H1 (cell line): ENCODE measurements around the gene GALNTL6. TPM values are rescaled to one million over a fixed set of nuclear protein-coding genes. Genes with fewer than 3 reads are reported as not detected.

Experiments used
- CTCF ChIA-PET: fragments of 300-600 bp; sonication (Branson Sonifier 250); formaldehyde crosslinking; loops from one replicate; lab custom pipeline; 2021; ENCODE audit not compliant: partially characterized antibody; lab: Charles Lee
- POLR2A ChIA-PET: fragments of 300-600 bp; sonication (Branson Sonifier 250); formaldehyde crosslinking; loops from one replicate; lab custom pipeline; 2021; ENCODE audit warnings: inconsistent platforms; ENCODE audit not compliant: partially characterized antibody; lab: Charles Lee
- DNase-seq, 2 experiments: peaks; one replicate each; pipeline versions ENCODE4 v3.0.0 to v3.0.0-alpha.2; 2010 to 2022; ENCODE audit warnings: low spot score in 2 of 2, low read depth in 1 of 2, mixed read lengths in 1 of 2
- FAIRE-seq: peaks from 2 replicates; lab custom pipeline; 2011; peaks lifted over from hg19 to GRCh38; lab: Jason Lieb, UNC
- H2AFZ ChIP-seq: 2 replicates; pipeline ENCODE4 v1.8.1; 2012; ENCODE audit warnings: low read length, inconsistent platforms
- H2AK5ac ChIP-seq: 2 replicates; pipeline ENCODE4 v1.6.1; 2013; ENCODE audit warnings: low read depth, low read length
- H2BK120ac ChIP-seq: replicated peaks from 2 replicates; pipeline ENCODE3; 2013; ENCODE audit warnings: low read depth, low read length, inconsistent platforms
- H2BK12ac ChIP-seq: 2 replicates; pipeline ENCODE4 v1.6.1; 2013; ENCODE audit warnings: low read depth, low read length
- H2BK15ac ChIP-seq: 2 replicates; pipeline ENCODE4 v1.6.1; 2013; ENCODE audit warnings: low read length
- H2BK20ac ChIP-seq: 2 replicates; pipeline ENCODE4 v1.6.1; 2013; ENCODE audit warnings: low read length
- H2BK5ac ChIP-seq: 2 replicates; pipeline ENCODE4 v1.6.1; 2013; ENCODE audit warnings: low read depth, low read length
- H3K14ac ChIP-seq: 2 replicates; pipeline ENCODE4 v1.6.1; 2013; ENCODE audit warnings: inconsistent platforms; ENCODE audit not compliant: insufficient read length
- H3K18ac ChIP-seq: 2 replicates; pipeline ENCODE4 v1.6.1; 2013; ENCODE audit warnings: low read length; ENCODE audit errors: extremely low read depth
- H3K23ac ChIP-seq: 2 replicates; pipeline ENCODE4 v1.6.1; 2013; ENCODE audit warnings: inconsistent platforms; ENCODE audit not compliant: insufficient read length
- H3K23me2 ChIP-seq: 2 replicates; pipeline ENCODE4 v1.6.1; 2013; ENCODE audit warnings: low read depth, low read length
- H3K27ac ChIP-seq: 2 replicates; pipeline ENCODE4 v1.6.1; 2011; ENCODE audit warnings: low read depth, low read length, inconsistent platforms
- H3K27me3 ChIP-seq, 4 experiments: replicated peaks in 1 of 4; 1 replicate in 1 of 4; 2 replicates in 3 of 4; pipeline versions ENCODE4 v1.6.1 to v1.8.1; 2011 to 2013; ENCODE audit warnings: low read length in 3 of 4, mild to moderate bottlenecking in 3 of 4, inconsistent platforms in 2 of 4, mixed read lengths in 2 of 4, moderate library complexity in 1 of 4; ENCODE audit not compliant: control insufficient read depth in 3 of 4, insufficient read depth in 3 of 4; ENCODE audit errors: extremely low read depth in 1 of 4
- H3K36me3 ChIP-seq, 4 experiments: 2 replicates each; pipeline versions ENCODE4 v1.6.1 to v1.8.1; 2011 to 2013; ENCODE audit warnings: mild to moderate bottlenecking in 4 of 4, low read length in 3 of 4, moderate library complexity in 2 of 4, control low read depth in 1 of 4, inconsistent platforms in 1 of 4; ENCODE audit not compliant: insufficient read depth in 4 of 4, control insufficient read depth in 2 of 4
- H3K4ac ChIP-seq: replicated peaks from 2 replicates; pipeline ENCODE3; 2013; ENCODE audit warnings: low read length, low read depth, mixed read lengths, inconsistent platforms; ENCODE audit not compliant: insufficient read length
- H3K4me1 ChIP-seq, 4 experiments: replicated peaks in 1 of 4; 1 replicate in 1 of 4; 2 replicates in 3 of 4; pipeline versions ENCODE4 v1.6.1 to v1.8.1; 2011 to 2013; ENCODE audit warnings: low read length in 3 of 4, inconsistent platforms in 2 of 4, mixed read lengths in 1 of 4; ENCODE audit not compliant: insufficient read depth in 4 of 4, control insufficient read depth in 3 of 4
- H3K4me2 ChIP-seq, 2 experiments: 2 replicates each; pipeline versions ENCODE4 v1.6.1 to v1.8.1; 2011 to 2013; ENCODE audit warnings: low read depth in 2 of 2, low read length in 2 of 2, control low read depth in 1 of 2, inconsistent platforms in 1 of 2, mild to moderate bottlenecking in 1 of 2; ENCODE audit not compliant: insufficient read depth in 1 of 2
- H3K4me3 ChIP-seq, 4 experiments: fragments of 200-600, 300-600 bp in 1 of 4; sonication (generic), shearing (Covaris generic), sonication (Bioruptor Twin) in 1 of 4; 2 replicates each; pipeline versions ENCODE4 v1.5.1 to v1.8.1; 2011 to 2016; ENCODE audit warnings: low read length in 4 of 4, low read depth in 3 of 4, control low read depth in 2 of 4, inconsistent platforms in 2 of 4, mild to moderate bottlenecking in 2 of 4, mixed read lengths in 1 of 4, moderate library complexity in 1 of 4; ENCODE audit not compliant: insufficient read depth in 2 of 4; ENCODE audit errors: extremely low read depth in 1 of 4
- H3K56ac ChIP-seq: replicated peaks from 2 replicates; pipeline ENCODE3; 2013; ENCODE audit warnings: low read depth, mild to moderate bottlenecking, mixed read lengths, low read length, inconsistent platforms; ENCODE audit not compliant: insufficient read length
- H3K79me1 ChIP-seq: 2 replicates; pipeline ENCODE4 v1.6.1; 2013; ENCODE audit warnings: low read depth, low read length, control low read depth
- H3K79me2 ChIP-seq, 2 experiments: 2 replicates each; pipeline versions ENCODE4 v1.6.1 to v1.8.1; 2012 to 2013; ENCODE audit warnings: low read length in 2 of 2, mild to moderate bottlenecking in 2 of 2, inconsistent platforms in 1 of 2; ENCODE audit not compliant: insufficient read depth in 2 of 2, control insufficient read depth in 1 of 2
- H3K9ac ChIP-seq, 4 experiments: replicated peaks in 1 of 4; 1 replicate in 1 of 4; 2 replicates in 3 of 4; pipeline versions ENCODE4 v1.6.1 to v1.8.1; 2011 to 2013; ENCODE audit warnings: low read depth in 3 of 4, low read length in 3 of 4, control low read depth in 2 of 4, mild to moderate bottlenecking in 2 of 4, moderate library complexity in 2 of 4, inconsistent platforms in 1 of 4; ENCODE audit errors: extremely low read depth in 1 of 4
- H3K9me3 ChIP-seq, 2 experiments: 2 replicates each; pipeline versions ENCODE4 v1.6.1 to v1.8.1; 2012 to 2013; ENCODE audit warnings: mild to moderate bottlenecking in 2 of 2, moderate library complexity in 2 of 2, control low read depth in 1 of 2, inconsistent platforms in 1 of 2, low read depth in 1 of 2, low read length in 1 of 2, mixed read lengths in 1 of 2; ENCODE audit not compliant: insufficient read depth in 2 of 2
- H4K20me1 ChIP-seq, 2 experiments: replicated peaks in 1 of 2; 2 replicates each; pipeline versions ENCODE3 to v1.8.1; 2011 to 2013; ENCODE audit warnings: inconsistent platforms in 2 of 2, low read length in 2 of 2, mild to moderate bottlenecking in 1 of 2; ENCODE audit not compliant: insufficient read depth in 2 of 2, control insufficient read depth in 1 of 2
- H4K5ac ChIP-seq: 2 replicates; pipeline ENCODE4 v1.6.1; 2013; ENCODE audit warnings: low read length, low read depth, mixed read lengths, inconsistent platforms; ENCODE audit not compliant: insufficient read length
- H4K8ac ChIP-seq: 2 replicates; pipeline ENCODE4 v1.8.0; 2013; ENCODE audit warnings: mild to moderate bottlenecking, moderate library complexity, low read length, inconsistent platforms; ENCODE audit not compliant: insufficient read depth; ENCODE audit errors: extremely low read depth
- H4K91ac ChIP-seq: replicated peaks from 2 replicates; pipeline ENCODE3; 2013; ENCODE audit warnings: low read length, mixed read lengths, inconsistent platforms; ENCODE audit not compliant: insufficient read length
- ASH2L ChIP-seq: fragments of 200-600, 300-600 bp; sonication (generic); IDR thresholded peaks from one replicate; pipeline ENCODE4 v1.7.1; 2017; ENCODE audit warnings: low read length
- CBX5 ChIP-seq: fragments of 300-800, 300-1000 bp; sonication (generic); IDR thresholded peaks from 2 replicates; pipeline ENCODE4 v1.7.1; 2016; ENCODE audit warnings: antibody characterized with exemption, low read length, low read depth
- CBX8 ChIP-seq: fragments of 300-800, 300-1000 bp; sonication (generic); IDR thresholded peaks from 2 replicates; pipeline ENCODE4 v1.7.1; 2016; ENCODE audit warnings: low read depth, low read length, borderline replicate concordance
- CEBPB ChIP-seq: IDR thresholded peaks from 2 replicates; pipeline ENCODE4 v1.6.1; 2012; ENCODE audit warnings: low read depth, low read length
- EGR1 ChIP-seq: IDR thresholded peaks from 2 replicates; pipeline ENCODE4 v1.6.1; 2011; ENCODE audit warnings: low read depth, low read length, borderline replicate concordance
- GABPA ChIP-seq: IDR thresholded peaks from 2 replicates; pipeline ENCODE4 v1.6.1; 2011; ENCODE audit warnings: mild to moderate bottlenecking, low read length, moderate library complexity, borderline replicate concordance; ENCODE audit not compliant: insufficient read depth
- GTF2F1 ChIP-seq: IDR thresholded peaks from 2 replicates; pipeline ENCODE4 v1.6.1; 2012; ENCODE audit warnings: low read depth, low read length, improper control_type of control experiment, borderline replicate concordance
- HDAC6 ChIP-seq: IDR thresholded peaks from one replicate; pipeline ENCODE4 v1.7.1; 2012; ENCODE audit warnings: low read depth, mild to moderate bottlenecking, inconsistent platforms, low read length, moderate library complexity
- PHF8 ChIP-seq: fragments of 200-600 bp; sonication (generic); conservative IDR thresholded peaks from 2 replicates; pipeline ENCODE4 v1.7.1; 2012; ENCODE audit warnings: low read depth, mild to moderate bottlenecking, inconsistent platforms, low read length, moderate library complexity
- POLR2A ChIP-seq, 2 experiments: IDR thresholded peaks; 1 replicate in 1 of 2; 2 replicates in 1 of 2; pipeline ENCODE4 v1.6.1; 2011; ENCODE audit warnings: low read depth in 2 of 2, low read length in 2 of 2, mild to moderate bottlenecking in 2 of 2; ENCODE audit errors: control extremely low read depth in 1 of 2
- POU5F1 ChIP-seq: IDR thresholded peaks from 2 replicates; pipeline ENCODE4 v1.6.1; 2011; ENCODE audit warnings: low read depth, mild to moderate bottlenecking, low read length, moderate library complexity
- RBBP5 ChIP-seq: IDR thresholded peaks from 2 replicates; pipeline ENCODE4 v1.7.1; 2012; ENCODE audit warnings: low read depth, mild to moderate bottlenecking, inconsistent platforms, low read length, moderate library complexity, borderline replicate concordance
- SP2 ChIP-seq: IDR thresholded peaks from 2 replicates; pipeline ENCODE4 v1.6.1; 2012; ENCODE audit warnings: mild to moderate bottlenecking, low read length, inconsistent platforms
- SUZ12 ChIP-seq: fragments of 200-600 bp; sonication (generic); IDR thresholded peaks from 2 replicates; pipeline ENCODE4 v1.6.1; 2012; ENCODE audit warnings: mild to moderate bottlenecking, inconsistent platforms, low read length, moderate library complexity, mixed read lengths
- TAF1 ChIP-seq: IDR thresholded peaks from 2 replicates; pipeline ENCODE4 v1.6.1; 2011; ENCODE audit warnings: mild to moderate bottlenecking, low read depth, low read length
- YY1 ChIP-seq: IDR thresholded peaks from 2 replicates; pipeline ENCODE4 v1.6.1; 2011; ENCODE audit warnings: low read depth, mild to moderate bottlenecking, low read length
- WGBS, 2 experiments: shearing (Covaris generic) in 1 of 2; methylation state at CpG; one replicate each; pipeline versions ENCODE4 v1.1.6 to v1.1.7; 2013 to 2015; ENCODE audit warnings: low lambda C conversion rate in 2 of 2, mixed read lengths in 2 of 2, inconsistent platforms in 1 of 2, low coverage in 1 of 2, missing lambda C conversion rate in 1 of 2; ENCODE audit not compliant: insufficient replicate concordance in 2 of 2, insufficient coverage in 1 of 2, insufficient read length in 1 of 2; ENCODE audit errors: extremely low coverage in 1 of 2, missing lambda C conversion rate in 1 of 2; 5-methylcytosine and 5-hydroxymethylcytosine counted together
- polyA plus RNA-seq, 7 experiments: library from polyadenylated mRNA; depleted of rRNA in 3 of 7; stranded (reverse) in 5 of 7; unstranded in 2 of 7; fragments of >200 nt in 5 of 7; fragments of 200-250 nt in 2 of 7; gene quantifications; 1 replicate in 5 of 7; 2 replicates in 1 of 7; 4 replicates in 1 of 7; pipeline versions ENCODE4 v1.2.1 to v1.2.3, GENCODE V29; 2011 to 2013; ENCODE audit warnings: missing spikeins in 2 of 7, mixed read lengths in 2 of 7
- total RNA-seq: library from RNA; stranded (reverse); fragmentation: NEBNext Ultra II Directional; extraction: Animal tissue kit (Norgen Biotek cat#: 25700); gene quantifications from 2 replicates; pipeline ENCODE4 v1.2.1, GENCODE V29; 2021

Gene GALNTL6
- total and polyA plus RNA-seq, 2 of the 8 experiments (the other 6 are each of a cell fraction or from before 2014, with no cell fraction given): 0.03 to 0.32 TPM

DNA sequence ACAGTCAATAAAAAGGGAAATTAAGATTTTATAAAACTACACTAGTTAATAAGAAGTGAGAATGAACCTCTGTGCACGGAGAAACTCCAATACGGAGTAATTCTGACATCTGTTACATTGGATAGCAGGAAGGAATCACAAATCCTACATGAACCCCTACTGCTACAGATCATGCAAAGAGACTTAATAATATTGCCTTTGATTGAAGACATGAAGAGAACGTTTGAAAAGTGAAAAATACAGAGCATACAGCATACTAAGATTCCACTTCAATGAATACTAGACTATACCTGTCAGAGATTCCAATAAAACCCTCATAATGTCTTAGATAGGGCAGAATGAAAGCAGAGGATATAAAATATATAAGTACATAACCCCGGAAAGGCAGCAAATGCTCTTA is 995.0 kb downstream of the GALNTL6 start:
- no peak for DNase-seq
- ChIA-PET POLR2A (interaction anchor here (1.0 kb wide), 1 partner anchor 10 kb away, joined by 3 read pairs; no protein-coding TSS in a partner anchor), CTCF (interaction anchor here (0.7 to 1.7 kb wide), 2 partner anchors 11 to 20 kb away, joined by 3 read pairs; no protein-coding TSS in a partner anchor)
- no peak overlapping the region for H3K18ac ChIP-seq
- no peak overlapping the region for H4K5ac ChIP-seq
- no peak overlapping the region for H3K9ac ChIP-seq
- H3K79me1 ChIP-seq: no peaks in the 10 kb centered on the region
- H2BK20ac ChIP-seq: no peak overlapping the region
- no peak overlapping the region for H2AK5ac ChIP-seq
- H3K9me3 ChIP-seq: no peaks in the 10 kb centered on the region
- H2BK15ac ChIP-seq: no peak overlapping the region
- no peaks in the 10 kb centered on the region for H3K36me3 ChIP-seq
- H3K4me2 ChIP-seq: no peak overlapping the region
- H3K27ac ChIP-seq: no peak overlapping the region
- H3K14ac ChIP-seq: no peak overlapping the region
- no peaks in the 10 kb centered on the region for H4K20me1 ChIP-seq
- H2AFZ ChIP-seq: no peak overlapping the region
- H3K4me1 ChIP-seq: peaks cover 0 to 6% (median 4%) of the 10 kb centered on the region in 4 experiments; a peak in 5 of 7 replicates
- no peak for FAIRE-seq
- no peak overlapping the region for H3K4ac ChIP-seq
- no peak overlapping the region for H3K4me3 ChIP-seq
- WGBS, 2 experiments: 92% methylated on average over 4 of the region's 4 CpGs; no CpG with 5 or more reads in 1 of the 2 experiments
- no peak overlapping the region for H3K56ac ChIP-seq
- no peaks in the 10 kb centered on the region for H3K27me3 ChIP-seq
- H2BK120ac ChIP-seq: no peak overlapping the region
- no peak overlapping the region for H3K23ac ChIP-seq
- no peak overlapping the region for H4K91ac ChIP-seq
- H3K79me2 ChIP-seq: no peaks in the 10 kb centered on the region
- no peak overlapping the region for H4K8ac ChIP-seq
- H3K23me2 ChIP-seq: peaks cover 2% of the 10 kb centered on the region; the same call in 1 of the 2 replicates
- H2BK5ac ChIP-seq: no peak overlapping the region
- no peak overlapping the region for H2BK12ac ChIP-seq
- no peak for TF ChIP-seq POLR2A (IDR thresholded peaks at IDR 0.05; ENCODE audit: control extremely low read depth in 1 of 2, low read depth in 2 of 2, low read length in 2 of 2)
- no peak for TF ChIP-seq EGR1
- no peak for TF ChIP-seq YY1
- TF ChIP-seq PHF8: no peak
- no peak for TF ChIP-seq GTF2F1
- no peak for TF ChIP-seq RBBP5
- no peak for TF ChIP-seq CEBPB
- no peak for TF ChIP-seq SUZ12
- TF ChIP-seq POU5F1: no peak
- no peak for TF ChIP-seq SP2
- no peak for TF ChIP-seq CBX5
- TF ChIP-seq HDAC6: no peak
- no peak for TF ChIP-seq ASH2L
- TF ChIP-seq CBX8: no peak
- TF ChIP-seq GABPA: no peak
- TF ChIP-seq TAF1: no peak
